Activated naive CD4-positive, alpha-beta T cell treated with anti-CD3 and anti-CD28 coated beads, Interleukin-2, amount 50 U/mL, for 72 hours (primary cell): Measurements from ENCODE around the gene VAMP8. TPM values are rescaled to one million over a fixed set of nuclear protein-coding genes. Genes with fewer than 3 reads are reported as not detected.
"Not testable (repeated sequence)": the region's sequence is repeated elsewhere in the genome, so short reads cannot be mapped to it uniquely, and the experiment has no call there.

Experiments used
- ATAC-seq, 2 donors: fragments of 150-1000 bp; cut with Tn5 transposase; 2 replicates each; pipeline ENCODE4 v1.10.0; 2021; ENCODE audit warnings: mild to moderate bottlenecking in 2 of 2, moderate library complexity in 2 of 2
- DNase-seq, 2 donors: peaks; one replicate each; pipeline ENCODE4 v3.0.0; 2021 to 2022; ENCODE audit warnings: low spot score in 2 of 2
- H3K27ac Mint-ChIP-seq, 2 donors: one replicate each; pipeline ENCODE4 v1.8.0; 2022; ENCODE audit warnings: mild to moderate bottlenecking in 2 of 2, mixed read lengths in 2 of 2
- H3K36me3 Mint-ChIP-seq, 2 donors: one replicate each; pipeline ENCODE4 v1.8.0; 2022; ENCODE audit warnings: mixed read lengths in 2 of 2
- H3K9me3 Mint-ChIP-seq, 2 donors: one replicate each; pipeline ENCODE4 v1.8.0; 2022; ENCODE audit warnings: mixed read lengths in 2 of 2
- total RNA-seq, 2 donors: library from RNA; stranded (reverse); gene quantifications; one replicate each; pipeline ENCODE4 v1.2.3, GENCODE V29; 2022

The VAMP8 gene
- total RNA-seq, 2 donors from 2014 or later: 119 to 135 TPM

DNA sequence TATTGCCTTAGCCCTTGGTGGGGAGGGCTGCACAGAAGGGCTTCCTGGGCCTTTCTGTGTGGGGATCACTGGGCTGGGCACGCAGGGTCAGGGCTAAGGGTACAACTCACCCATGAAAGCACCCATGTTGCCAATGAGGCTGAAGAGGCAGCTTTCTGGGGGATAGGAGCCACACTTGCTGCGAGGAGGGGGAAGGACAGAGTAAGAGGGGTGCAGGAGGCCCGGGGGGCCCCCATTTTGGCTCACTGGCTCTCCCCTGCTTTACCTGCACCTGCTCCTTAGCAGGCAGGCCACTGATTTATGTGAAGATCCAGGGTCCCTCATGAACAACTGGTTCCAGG is 22.8 kb downstream of the VAMP8 start:
- no peak for DNase-seq
- no peak for ATAC-seq
- Mint-ChIP-seq H3K9me3 (no peaks in the 10 kb centered on the region), H3K36me3 (peaks cover 9% of the 10 kb centered on the region in 2 donors), H3K27ac (peak overlapping the region; percentile 72)

GRCh38 chr2:85600951-85601770 is 23.8 kb downstream of the VAMP8 start:
- peak overlapping the region; percentile 70 to 73 for H3K27ac Mint-ChIP-seq
- ATAC-seq (no peak), DNase-seq (no peak)
- no peaks in the 10 kb centered on the region for H3K9me3 Mint-ChIP-seq
- H3K36me3 Mint-ChIP-seq: peaks cover under 1 to 1% of the 10 kb centered on the region in 2 donors

DNA sequence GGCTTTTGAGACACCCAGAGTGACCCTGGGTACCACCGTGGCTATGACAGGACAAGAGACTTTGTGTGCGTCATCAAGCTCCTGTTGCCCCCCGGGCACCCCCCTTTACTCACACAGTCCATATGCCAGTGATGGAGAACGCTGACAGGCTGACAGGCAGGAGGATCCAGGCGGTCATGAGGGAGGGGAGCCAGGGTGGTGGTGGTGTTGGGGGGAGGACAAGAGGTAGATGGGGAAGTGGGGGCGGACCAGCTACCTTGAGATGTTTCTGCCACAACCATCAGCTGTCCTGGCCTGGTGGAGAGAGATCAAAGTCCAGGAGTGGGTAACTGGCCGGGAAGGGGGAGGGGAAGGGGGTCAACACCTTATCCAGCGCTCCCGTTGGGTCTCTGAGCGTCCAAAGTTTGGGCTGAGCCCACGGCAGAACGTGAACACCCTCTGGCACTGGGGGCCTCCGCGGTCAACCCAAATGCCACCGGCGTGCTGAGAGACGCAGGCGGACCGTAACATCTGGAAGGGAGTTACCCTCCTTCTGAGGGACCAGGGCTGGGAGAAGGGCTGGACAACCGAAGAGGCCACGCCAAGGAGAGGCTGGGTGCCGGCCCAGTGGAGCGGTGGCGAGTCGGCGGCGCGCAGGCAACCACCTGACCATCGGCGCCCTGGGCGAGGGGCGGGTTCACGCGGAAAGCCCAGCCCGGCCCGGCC is 24.5 kb downstream of the VAMP8 start:
- H3K9me3 Mint-ChIP-seq: no peaks in the 10 kb centered on the region
- ATAC-seq: peak; percentile 34
- DNase-seq: no peak
- H3K27ac Mint-ChIP-seq: peak overlapping the region; percentile 70 to 73
- H3K36me3 Mint-ChIP-seq: no peaks in the 10 kb centered on the region

- Mint-ChIP-seq H3K27ac (peak within 1 kb of the TSS; percentile 70 to 73), H3K36me3 (no peaks in the 10 kb centered on the region), H3K9me3 (no peaks in the 10 kb centered on the region)
- peak; percentile 74 to 83 for DNase-seq
- peak; percentile 86 to 97 for ATAC-seq
Observed at GRCh38 chr2:85602476-85603234, 25.3 kb downstream of the VAMP8 start, which contains the start of gene TMEM150A. Gene TMEM150A, minus strand, starts transcription at chr2:85602698. Its CDS starts 750 bp downstream, at chr2:85601948.

DNA sequence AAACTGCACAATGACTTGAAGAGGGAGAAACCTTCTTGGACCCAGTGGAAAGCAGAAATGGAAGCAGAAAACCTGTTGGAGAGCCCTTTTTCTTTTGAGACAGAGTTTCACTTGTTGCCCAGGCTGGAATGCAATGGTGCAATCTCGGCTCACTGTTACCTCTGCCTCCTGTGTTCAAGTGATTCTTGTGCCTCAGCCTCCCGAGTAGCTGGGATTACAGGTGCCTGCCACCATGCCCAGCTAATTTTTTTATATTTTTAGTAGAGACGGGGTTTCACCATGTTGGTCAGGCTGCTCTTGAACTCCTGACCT is 26.7 kb downstream of the VAMP8 start:
- not testable (repeated sequence) for H3K36me3 Mint-ChIP-seq, ATAC-seq, H3K9me3 Mint-ChIP-seq, H3K27ac Mint-ChIP-seq, DNase-seq

DNA sequence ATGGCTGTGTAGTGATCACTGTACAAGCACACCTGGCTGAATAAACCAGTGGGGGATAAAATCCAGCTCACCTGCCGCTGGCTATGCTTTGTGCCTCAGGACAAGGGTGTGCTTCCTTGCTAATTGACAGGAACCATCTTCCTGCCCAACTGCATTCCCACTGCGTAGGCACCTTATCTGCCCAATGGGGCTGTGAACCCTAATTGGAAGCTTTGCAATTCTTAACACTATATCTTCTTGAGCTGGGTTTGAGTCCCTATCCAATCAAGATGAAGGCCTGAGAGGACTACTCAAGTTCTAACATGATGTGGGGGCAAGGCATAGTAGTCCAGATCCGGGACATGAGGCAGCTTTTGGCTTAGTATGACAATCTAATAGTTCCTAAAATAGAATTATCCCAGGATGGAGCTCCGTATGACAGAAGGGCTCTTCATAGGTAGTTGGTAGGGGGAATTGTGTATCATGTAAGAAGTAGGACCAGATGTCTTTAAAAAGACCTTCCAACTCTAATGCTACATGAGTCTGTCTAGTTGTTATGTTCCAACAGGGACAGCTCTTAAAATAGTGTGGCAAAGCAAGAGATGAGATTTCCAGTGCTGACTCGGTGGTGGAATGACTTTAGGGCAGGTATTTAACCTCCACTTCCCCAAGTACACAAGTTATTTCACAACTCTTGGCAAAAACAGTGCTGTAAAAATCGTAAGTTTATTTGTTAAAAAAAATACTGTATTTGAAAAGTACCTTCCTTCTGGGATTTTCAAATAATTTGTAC is 27.4 kb downstream of the VAMP8 start:
- Mint-ChIP-seq H3K27ac (no peak overlapping the region), H3K36me3 (peaks cover 5% of the 10 kb centered on the region in 2 donors), H3K9me3 (no peaks in the 10 kb centered on the region)
- DNase-seq (no peak), ATAC-seq (no peak)

- Mint-ChIP-seq H3K27ac (no peak overlapping the region), H3K36me3 (peaks cover 5% of the 10 kb centered on the region in 2 donors), H3K9me3 (no peaks in the 10 kb centered on the region)
- DNase-seq (no peak), ATAC-seq (no peak)
Observed at GRCh38 chr2:85605406-85606115, 28.2 kb downstream of the VAMP8 start.

- Mint-ChIP-seq H3K36me3 (peaks cover 6% of the 10 kb centered on the region in 2 donors), H3K27ac (no peak overlapping the region), H3K9me3 (no peaks in the 10 kb centered on the region)
- DNase-seq (no peak), ATAC-seq (no peak)
Observed at GRCh38 chr2:85606116-85606455, 28.7 kb downstream of the VAMP8 start.

GRCh38 chr2:85607268-85608215 is 30.2 kb downstream of the VAMP8 start:
- Mint-ChIP-seq H3K27ac (peak overlapping the region in 1 of 2 donors; percentile 30), H3K9me3 (no peaks in the 10 kb centered on the region), H3K36me3 (peaks cover 11% of the 10 kb centered on the region in 2 donors)
- DNase-seq (no peak), ATAC-seq (no peak)

GRCh38 chr2:85611217-85611704 is 33.9 kb downstream of the VAMP8 start:
- H3K9me3 Mint-ChIP-seq: no peaks in the 10 kb centered on the region
- DNase-seq (no peak), ATAC-seq (peak in 1 of 2 donors; percentile 8)
- peaks cover 16% of the 10 kb centered on the region in 2 donors for H3K36me3 Mint-ChIP-seq
- H3K27ac Mint-ChIP-seq: peak overlapping the region; percentile 91 to 99

DNA sequence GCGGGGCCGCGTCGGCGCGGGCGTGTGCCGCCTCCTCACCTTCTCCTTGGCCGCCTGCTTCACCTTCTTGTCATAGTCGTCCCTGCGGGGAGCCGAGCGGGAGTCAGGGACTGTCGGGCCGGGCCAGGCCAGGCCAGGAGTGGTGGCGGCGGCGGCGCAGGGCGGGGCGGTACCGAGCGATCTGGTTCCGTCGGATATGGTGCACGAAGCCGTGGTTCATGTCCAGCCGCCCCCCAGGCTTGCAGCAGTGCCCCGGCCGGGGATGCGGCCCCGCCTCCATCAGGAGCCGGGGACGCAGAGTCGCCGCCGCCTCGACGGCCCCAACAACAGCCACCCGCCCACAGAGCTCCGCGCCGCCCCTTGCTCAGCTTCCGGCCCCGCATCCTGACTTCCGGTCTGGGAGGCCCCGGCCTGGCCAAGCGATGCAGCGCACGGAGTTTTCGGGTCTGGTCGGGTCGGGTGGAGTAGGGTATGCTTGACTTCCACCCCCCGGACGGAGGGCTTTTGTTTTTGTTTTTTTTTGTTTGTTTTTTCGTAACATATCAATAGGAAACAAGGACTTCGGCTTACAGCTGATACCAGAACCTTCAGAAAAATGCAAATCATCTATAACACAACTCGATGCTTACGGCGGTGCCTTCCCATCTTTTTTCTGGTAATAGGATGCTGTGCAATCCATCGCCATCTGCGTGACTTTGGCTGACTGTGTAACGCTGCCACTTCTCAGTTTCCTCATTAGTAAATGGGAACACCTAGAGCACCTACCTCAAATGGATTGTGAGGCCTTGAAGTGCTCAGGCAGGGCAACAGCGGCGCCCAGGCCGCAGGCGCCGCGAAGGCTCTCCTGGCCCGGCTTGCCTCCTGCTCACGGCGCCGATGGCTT is 34.6 kb downstream of the VAMP8 start, which contains the start of gene C2orf68:
TSS of gene C2orf68 (minus strand) at position 362 of the 883 bp plus-strand sequence. CDS start at position 280, 82 bp downstream.
- DNase-seq: peak; percentile 87 to 89
- peaks cover 17% of the 10 kb centered on the region in 2 donors for H3K36me3 Mint-ChIP-seq
- peak; percentile 78 to 80 for ATAC-seq
- H3K27ac Mint-ChIP-seq: peak within 1 kb of the TSS; percentile 91 to 99
- no peaks in the 10 kb centered on the region for H3K9me3 Mint-ChIP-seq

- Mint-ChIP-seq H3K27ac (peak overlapping the region in 1 of 2 donors; percentile 91), H3K9me3 (no peaks in the 10 kb centered on the region), H3K36me3 (peaks cover 14 to 17% of the 10 kb centered on the region in 2 donors)
- ATAC-seq (no peak), DNase-seq (no peak)
Observed at GRCh38 chr2:85613717-85614515, 36.5 kb downstream of the VAMP8 start.

DNA sequence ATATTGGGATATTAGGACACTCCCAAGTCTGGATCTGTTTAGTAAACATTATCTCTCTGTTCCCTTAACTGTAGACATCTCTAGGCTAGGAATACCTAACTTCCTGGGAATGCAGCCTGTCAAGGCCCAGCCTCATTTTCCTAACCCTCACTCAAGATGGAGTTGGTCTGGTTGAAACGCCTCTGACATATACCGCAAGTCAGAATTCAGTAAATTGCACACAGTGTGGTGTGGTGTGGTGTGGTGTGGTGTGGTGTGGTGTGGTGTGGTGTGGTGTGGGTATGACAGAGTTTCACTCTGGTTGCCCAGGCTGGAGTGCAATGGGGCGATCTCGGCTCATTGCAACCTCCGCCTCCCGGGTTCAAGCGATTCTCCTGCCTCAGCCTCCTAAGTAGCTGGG is 37.4 kb downstream of the VAMP8 start:
- not testable (repeated sequence) for DNase-seq, ATAC-seq, H3K27ac Mint-ChIP-seq, H3K9me3 Mint-ChIP-seq
- peaks cover 17 to 18% of the 10 kb centered on the region in 2 donors for H3K36me3 Mint-ChIP-seq
